Measurements from ENCODE around the gene TTC7B. TPM values are rescaled to one million over a fixed set of nuclear protein-coding genes. Genes with fewer than 3 reads are reported as not detected.

Gene TTC7B
- total and polyA plus RNA-seq, 7 donors = 18.9 to 97.0 (median 59.0) TPM

- Histone ChIP-seq H3K9me3 (no peaks in the 10 kb centered on the region), H3K27ac (no peak overlapping the region), H3K4me1 (no peaks in the 10 kb centered on the region), H3K4me3 (no peak overlapping the region), H3K36me3 (ENCODE audit: insufficient read depth in 1 of 2, low read depth in 1 of 2) (no peaks in the 10 kb centered on the region), H3K27me3 (ENCODE audit: insufficient read depth in 3 of 3, low read length in 2 of 3) (no peaks in the 10 kb centered on the region)
- DNase-seq (no peak), ATAC-seq (no peak)
- intact Hi-C loops (cut with DNase I) = no loop called here
- TF ChIP-seq, protein P1, sequence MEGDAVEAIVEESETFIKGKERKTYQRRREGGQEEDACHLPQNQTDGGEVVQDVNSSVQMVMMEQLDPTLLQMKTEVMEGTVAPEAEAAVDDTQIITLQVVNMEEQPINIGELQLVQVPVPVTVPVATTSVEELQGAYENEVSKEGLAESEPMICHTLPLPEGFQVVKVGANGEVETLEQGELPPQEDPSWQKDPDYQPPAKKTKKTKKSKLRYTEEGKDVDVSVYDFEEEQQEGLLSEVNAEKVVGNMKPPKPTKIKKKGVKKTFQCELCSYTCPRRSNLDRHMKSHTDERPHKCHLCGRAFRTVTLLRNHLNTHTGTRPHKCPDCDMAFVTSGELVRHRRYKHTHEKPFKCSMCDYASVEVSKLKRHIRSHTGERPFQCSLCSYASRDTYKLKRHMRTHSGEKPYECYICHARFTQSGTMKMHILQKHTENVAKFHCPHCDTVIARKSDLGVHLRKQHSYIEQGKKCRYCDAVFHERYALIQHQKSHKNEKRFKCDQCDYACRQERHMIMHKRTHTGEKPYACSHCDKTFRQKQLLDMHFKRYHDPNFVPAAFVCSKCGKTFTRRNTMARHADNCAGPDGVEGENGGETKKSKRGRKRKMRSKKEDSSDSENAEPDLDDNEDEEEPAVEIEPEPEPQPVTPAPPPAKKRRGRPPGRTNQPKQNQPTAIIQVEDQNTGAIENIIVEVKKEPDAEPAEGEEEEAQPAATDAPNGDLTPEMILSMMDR (IDR thresholded peaks at IDR 0.05) = no peak
- WGBS, 3 donors = 69 to 76% (median 69%) methylated on average over 10 of the region's 10 CpGs
These were observed 316.1 kb downstream of the TTC7B start for GRCh38 chr14:90499908-90500664.

DNA sequence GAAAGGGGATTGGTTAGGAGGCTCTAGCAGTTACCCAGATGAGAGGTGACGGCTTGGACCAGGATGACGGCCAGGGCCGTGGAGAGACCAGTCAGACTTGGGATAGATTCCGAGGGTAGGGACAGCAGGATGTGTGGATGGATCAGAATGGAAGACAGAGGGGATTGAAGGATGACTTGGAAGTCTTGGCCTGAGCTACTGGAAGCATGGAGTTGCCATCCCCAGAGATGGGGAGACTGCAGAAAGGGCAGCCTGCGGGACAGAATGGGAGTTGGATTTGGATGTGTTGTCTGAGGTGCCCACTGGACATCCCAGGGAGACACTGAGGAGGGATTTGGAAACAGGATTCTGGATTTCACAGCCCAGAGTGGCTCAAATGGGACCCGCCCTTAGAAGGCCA is 317.1 kb downstream of the TTC7B start:
- Histone ChIP-seq H3K27ac (no peak overlapping the region), H3K4me1 (no peaks in the 10 kb centered on the region), H3K27me3 (ENCODE audit: insufficient read depth in 3 of 3, low read length in 2 of 3) (no peaks in the 10 kb centered on the region), H3K36me3 (ENCODE audit: insufficient read depth in 1 of 2, low read depth in 1 of 2) (no peaks in the 10 kb centered on the region), H3K9me3 (no peaks in the 10 kb centered on the region), H3K4me3 (no peak overlapping the region)
- WGBS, 3 donors = 81 to 88% (median 85%) methylated on average over 6 of the region's 6 CpGs
- intact Hi-C loops (cut with DNase I) = no loop called here
- DNase-seq (peak in 1 of 2 donors; percentile 8), ATAC-seq (no peak)
- TF ChIP-seq, protein P1 (IDR thresholded peaks at IDR 0.05) = no peak

DNA sequence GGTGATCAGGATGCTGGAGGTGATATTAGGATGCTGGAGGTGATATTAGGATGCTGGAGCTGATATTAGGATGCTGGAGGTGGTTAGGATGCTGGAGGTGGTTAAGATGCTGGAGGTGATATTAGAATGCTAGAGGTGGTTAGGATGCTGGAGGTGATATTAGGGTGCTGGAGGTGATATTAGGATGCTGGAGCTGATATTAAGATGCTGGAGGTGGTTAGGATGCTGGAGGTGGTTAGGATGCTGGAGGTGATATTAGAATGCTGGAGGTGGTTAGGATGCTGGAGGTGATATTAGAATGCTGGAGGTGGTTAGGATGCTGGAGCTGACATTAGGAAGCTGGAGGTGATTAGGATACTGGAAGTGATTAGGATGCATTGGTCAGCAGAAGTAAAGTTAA is 318.0 kb downstream of the TTC7B start:
- ATAC-seq = no peak
- no peaks in the 10 kb centered on the region for H3K36me3 ChIP-seq (ENCODE audit: insufficient read depth in 1 of 2, low read depth in 1 of 2)
- no peak for DNase-seq
- H3K9me3 ChIP-seq = no peaks in the 10 kb centered on the region
- no peak overlapping the region for H3K4me3 ChIP-seq
- intact Hi-C loops (cut with DNase I) = no loop called here
- H3K4me1 ChIP-seq = no peaks in the 10 kb centered on the region
- H3K27me3 ChIP-seq (ENCODE audit: insufficient read depth in 3 of 3, low read length in 2 of 3) = no peaks in the 10 kb centered on the region
- TF ChIP-seq, protein P1 (IDR thresholded peaks at IDR 0.05) = no peak
- no peak overlapping the region for H3K27ac ChIP-seq

GRCh38 chr14:90496379-90496778 is 319.9 kb downstream of the TTC7B start:
- intact Hi-C loops (cut with DNase I) = no loop called here
- ATAC-seq (no peak), DNase-seq (peak in 1 of 2 donors; percentile 12)
- Histone ChIP-seq H3K27me3 (ENCODE audit: insufficient read depth in 3 of 3, low read length in 2 of 3) (no peaks in the 10 kb centered on the region), H3K4me3 (no peak overlapping the region), H3K36me3 (ENCODE audit: insufficient read depth in 1 of 2, low read depth in 1 of 2) (no peaks in the 10 kb centered on the region), H3K9me3 (no peaks in the 10 kb centered on the region), H3K4me1 (no peaks in the 10 kb centered on the region), H3K27ac (no peak overlapping the region)
- 69 to 89% (median 81%) methylated on average over 1 to 2 of the region's 2 CpGs for WGBS, 3 donors
- TF ChIP-seq, protein P1 (IDR thresholded peaks at IDR 0.05) = no peak

Data from psoas muscle (tissue), 8 donors.